Measurements from ENCODE around the gene MEP1A.
"Not testable (repeated sequence)": the region's sequence is repeated elsewhere in the genome, so short reads cannot be mapped to it uniquely, and the experiment has no call there.

The MEP1A gene

DNA sequence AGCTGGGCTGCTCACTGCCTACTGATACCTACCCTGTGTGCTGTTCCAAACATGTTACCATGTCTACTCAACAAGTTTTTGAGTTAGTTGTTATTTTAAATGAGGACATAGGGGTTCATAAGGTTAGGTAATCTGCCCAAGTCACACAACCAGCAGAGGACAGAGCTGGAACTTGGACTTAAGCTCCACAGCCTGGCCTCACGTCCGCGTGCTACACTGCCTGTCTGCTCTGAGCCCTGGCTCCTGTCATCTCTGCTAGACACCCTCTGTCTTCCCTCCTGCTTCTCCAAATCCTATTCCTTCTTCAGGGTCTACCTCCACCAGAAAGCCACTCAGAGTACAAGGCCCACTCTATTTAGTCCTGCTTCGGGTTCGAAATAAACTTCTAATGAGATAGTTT, 28.2 kb upstream of the MEP1A start:
- Histone ChIP-seq H3K27me3 (ENCODE audit: insufficient read depth, insufficient read length) (no peaks in the 10 kb centered on the region), H3K36me3 (ENCODE audit: insufficient read depth, insufficient read length, low read length) (no peaks in the 10 kb centered on the region), H3K9ac (ENCODE audit: insufficient read length, low read depth) (no peak overlapping the region), H3K4me3 (ENCODE audit: insufficient read length, low read depth) (no peak overlapping the region), H3K4me1 (ENCODE audit: insufficient read depth, insufficient read length) (no peaks in the 10 kb centered on the region), H3K9me3 (ENCODE audit: insufficient read depth, low read length) (no peaks in the 10 kb centered on the region)
- DNase-seq (ENCODE audit: low read depth, low spot score) = no peak
- TF ChIP-seq SUZ12 (IDR thresholded peaks at IDR 0.05; ENCODE audit: extremely low read depth, insufficient read depth, insufficient read length) (no peak), ZNF274 (IDR thresholded peaks at IDR 0.05; ENCODE audit: low read depth, low read length) (no peak), YY1 (IDR thresholded peaks at IDR 0.05; ENCODE audit: insufficient read depth, insufficient read length) (no peak)

- no peak for DNase-seq (ENCODE audit: low read depth, low spot score)
- no peaks in the 10 kb centered on the region for H3K9me3 ChIP-seq (ENCODE audit: insufficient read depth, low read length)
- H3K36me3 ChIP-seq (ENCODE audit: insufficient read depth, insufficient read length, low read length) = no peaks in the 10 kb centered on the region
- no peaks in the 10 kb centered on the region for H3K4me1 ChIP-seq (ENCODE audit: insufficient read depth, insufficient read length)
- H3K27me3 ChIP-seq (ENCODE audit: insufficient read depth, insufficient read length) = no peaks in the 10 kb centered on the region
- H3K9ac ChIP-seq (ENCODE audit: insufficient read length, low read depth) = no peak overlapping the region
- no peak for TF ChIP-seq ZNF274 (IDR thresholded peaks at IDR 0.05; ENCODE audit: low read depth, low read length)
- no peak for TF ChIP-seq YY1 (IDR thresholded peaks at IDR 0.05; ENCODE audit: insufficient read depth, insufficient read length)
- TF ChIP-seq SUZ12 (IDR thresholded peaks at IDR 0.05; ENCODE audit: extremely low read depth, insufficient read depth, insufficient read length) = no peak
- no peak overlapping the region for H3K4me3 ChIP-seq (ENCODE audit: insufficient read length, low read depth)
These were observed 21.2 kb upstream of the MEP1A start for GRCh38 chr6:46772016-46772415.

GRCh38 chr6:46772762-46773161, 20.4 kb upstream of the MEP1A start:
- TF ChIP-seq YY1 (IDR thresholded peaks at IDR 0.05; ENCODE audit: insufficient read depth, insufficient read length) (no peak), ZNF274 (IDR thresholded peaks at IDR 0.05; ENCODE audit: low read depth, low read length) (no peak), SUZ12 (IDR thresholded peaks at IDR 0.05; ENCODE audit: extremely low read depth, insufficient read depth, insufficient read length) (no peak)
- no peak overlapping the region for H3K4me3 ChIP-seq (ENCODE audit: insufficient read length, low read depth)
- no peak for DNase-seq (ENCODE audit: low read depth, low spot score)
- no peaks in the 10 kb centered on the region for H3K36me3 ChIP-seq (ENCODE audit: insufficient read depth, insufficient read length, low read length)
- no peaks in the 10 kb centered on the region for H3K9me3 ChIP-seq (ENCODE audit: insufficient read depth, low read length)
- no peak overlapping the region for H3K9ac ChIP-seq (ENCODE audit: insufficient read length, low read depth)
- no peaks in the 10 kb centered on the region for H3K4me1 ChIP-seq (ENCODE audit: insufficient read depth, insufficient read length)
- H3K27me3 ChIP-seq (ENCODE audit: insufficient read depth, insufficient read length) = no peaks in the 10 kb centered on the region

- H3K27me3 ChIP-seq (ENCODE audit: insufficient read depth, insufficient read length) = no peaks in the 10 kb centered on the region
- no peak overlapping the region for H3K4me3 ChIP-seq (ENCODE audit: insufficient read length, low read depth)
- H3K9me3 ChIP-seq (ENCODE audit: insufficient read depth, low read length) = no peaks in the 10 kb centered on the region
- no peaks in the 10 kb centered on the region for H3K36me3 ChIP-seq (ENCODE audit: insufficient read depth, insufficient read length, low read length)
- H3K9ac ChIP-seq (ENCODE audit: insufficient read length, low read depth) = no peak overlapping the region
- no peak for DNase-seq (ENCODE audit: low read depth, low spot score)
- TF ChIP-seq YY1 (IDR thresholded peaks at IDR 0.05; ENCODE audit: insufficient read depth, insufficient read length) (no peak), ZNF274 (IDR thresholded peaks at IDR 0.05; ENCODE audit: low read depth, low read length) (no peak), SUZ12 (IDR thresholded peaks at IDR 0.05; ENCODE audit: extremely low read depth, insufficient read depth, insufficient read length) (no peak)
- no peaks in the 10 kb centered on the region for H3K4me1 ChIP-seq (ENCODE audit: insufficient read depth, insufficient read length)
These were observed 19.9 kb upstream of the MEP1A start for GRCh38 chr6:46773201-46773855.

DNA sequence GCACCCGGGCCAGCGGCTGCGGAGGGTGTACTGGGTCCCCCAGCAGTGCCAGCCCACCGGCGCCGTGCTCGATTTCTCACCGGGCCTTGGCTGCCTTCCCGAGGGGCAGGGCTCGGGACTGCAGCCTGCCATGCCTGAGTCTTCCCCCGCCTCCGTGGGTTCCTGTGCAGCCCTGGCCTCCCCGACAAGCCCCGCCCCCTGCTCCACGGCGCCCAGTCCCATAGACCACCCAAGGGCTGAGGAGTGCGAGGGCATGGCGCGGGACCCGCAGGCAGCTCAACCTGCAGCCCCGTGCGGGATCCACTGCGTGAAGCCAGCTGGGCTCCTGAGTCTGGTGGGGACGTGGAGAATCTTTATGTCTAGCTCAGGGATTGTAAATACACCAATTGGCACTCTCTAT, 18.5 kb upstream of the MEP1A start:
- not testable (repeated sequence) for H3K4me1 ChIP-seq (ENCODE audit: insufficient read depth, insufficient read length); H3K27me3 ChIP-seq (ENCODE audit: insufficient read depth, insufficient read length); H3K4me3 ChIP-seq (ENCODE audit: insufficient read length, low read depth); H3K9me3 ChIP-seq (ENCODE audit: insufficient read depth, low read length); H3K9ac ChIP-seq (ENCODE audit: insufficient read length, low read depth); DNase-seq (ENCODE audit: low read depth, low spot score); H3K36me3 ChIP-seq (ENCODE audit: insufficient read depth, insufficient read length, low read length)

- no peak for DNase-seq (ENCODE audit: low read depth, low spot score)
- Histone ChIP-seq H3K9ac (ENCODE audit: insufficient read length, low read depth) (no peak overlapping the region), H3K4me1 (ENCODE audit: insufficient read depth, insufficient read length) (no peaks in the 10 kb centered on the region), H3K4me3 (ENCODE audit: insufficient read length, low read depth) (no peak overlapping the region), H3K9me3 (ENCODE audit: insufficient read depth, low read length) (no peaks in the 10 kb centered on the region), H3K36me3 (ENCODE audit: insufficient read depth, insufficient read length, low read length) (no peaks in the 10 kb centered on the region), H3K27me3 (ENCODE audit: insufficient read depth, insufficient read length) (no peaks in the 10 kb centered on the region)
- TF ChIP-seq ZNF274 (IDR thresholded peaks at IDR 0.05; ENCODE audit: low read depth, low read length) (no peak), YY1 (IDR thresholded peaks at IDR 0.05; ENCODE audit: insufficient read depth, insufficient read length) (no peak), SUZ12 (IDR thresholded peaks at IDR 0.05; ENCODE audit: extremely low read depth, insufficient read depth, insufficient read length) (no peak)
These were observed 17.0 kb upstream of the MEP1A start for GRCh38 chr6:46776070-46776712.

DNA sequence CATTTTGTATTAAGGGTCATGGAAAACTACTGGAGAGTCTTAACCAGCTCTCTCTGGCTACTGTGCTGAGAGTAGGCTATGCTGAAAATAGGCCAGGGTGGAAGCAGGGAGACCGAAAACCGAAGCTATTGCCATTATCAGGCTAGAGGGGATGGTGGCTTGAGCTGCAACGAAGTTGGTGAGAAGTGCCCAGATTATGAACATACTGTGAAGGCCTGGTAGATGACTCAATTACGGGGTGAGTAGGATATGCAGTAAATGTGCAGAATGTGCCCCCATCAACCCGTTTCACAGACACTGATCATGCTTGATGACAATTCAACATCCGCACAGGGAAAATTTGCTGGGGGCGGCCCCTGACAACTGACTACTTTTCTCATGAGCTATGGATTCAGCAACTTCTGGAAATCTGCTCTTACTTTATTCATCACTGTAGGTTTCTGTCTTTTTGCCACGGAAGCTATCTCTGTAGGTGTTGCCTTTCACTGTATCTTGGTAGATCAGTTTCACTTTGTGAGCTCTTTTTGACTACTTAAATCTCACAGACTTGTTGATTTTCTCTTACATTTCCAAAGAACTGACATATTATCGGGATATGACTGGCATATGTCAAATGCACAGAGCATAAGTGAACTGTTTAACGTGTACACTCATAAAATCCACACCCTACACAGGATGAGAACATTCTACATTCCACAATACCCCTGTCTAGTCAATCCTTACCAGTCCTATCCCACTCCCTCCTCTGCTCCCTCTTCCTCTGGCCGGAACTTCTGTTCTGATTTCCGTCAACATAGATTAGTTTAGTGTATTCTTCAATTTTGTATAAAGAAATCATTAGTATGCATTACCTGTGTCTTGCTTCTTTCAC, 15.5 kb upstream of the MEP1A start:
- Histone ChIP-seq H3K27me3 (ENCODE audit: insufficient read depth, insufficient read length) (no peaks in the 10 kb centered on the region), H3K9ac (ENCODE audit: insufficient read length, low read depth) (no peak overlapping the region), H3K4me3 (ENCODE audit: insufficient read length, low read depth) (no peak overlapping the region), H3K36me3 (ENCODE audit: insufficient read depth, insufficient read length, low read length) (no peaks in the 10 kb centered on the region), H3K9me3 (ENCODE audit: insufficient read depth, low read length) (no peaks in the 10 kb centered on the region), H3K4me1 (ENCODE audit: insufficient read depth, insufficient read length) (no peaks in the 10 kb centered on the region)
- TF ChIP-seq ZNF274 (IDR thresholded peaks at IDR 0.05; ENCODE audit: low read depth, low read length) = no peak
- no peak for TF ChIP-seq SUZ12 (IDR thresholded peaks at IDR 0.05; ENCODE audit: extremely low read depth, insufficient read depth, insufficient read length)
- TF ChIP-seq YY1 (IDR thresholded peaks at IDR 0.05; ENCODE audit: insufficient read depth, insufficient read length) = no peak
- no peak for DNase-seq (ENCODE audit: low read depth, low spot score)

All from NT2/D1 (cell line).